AML-193 (cell line): ENCODE results near the gene ETNK2.

Source experiments
- DNase-seq, 2 experiments: peaks; one replicate each; lab custom pipeline; 2025; lab: John Stamatoyannopoulos, UW

Gene ETNK2

DNA sequence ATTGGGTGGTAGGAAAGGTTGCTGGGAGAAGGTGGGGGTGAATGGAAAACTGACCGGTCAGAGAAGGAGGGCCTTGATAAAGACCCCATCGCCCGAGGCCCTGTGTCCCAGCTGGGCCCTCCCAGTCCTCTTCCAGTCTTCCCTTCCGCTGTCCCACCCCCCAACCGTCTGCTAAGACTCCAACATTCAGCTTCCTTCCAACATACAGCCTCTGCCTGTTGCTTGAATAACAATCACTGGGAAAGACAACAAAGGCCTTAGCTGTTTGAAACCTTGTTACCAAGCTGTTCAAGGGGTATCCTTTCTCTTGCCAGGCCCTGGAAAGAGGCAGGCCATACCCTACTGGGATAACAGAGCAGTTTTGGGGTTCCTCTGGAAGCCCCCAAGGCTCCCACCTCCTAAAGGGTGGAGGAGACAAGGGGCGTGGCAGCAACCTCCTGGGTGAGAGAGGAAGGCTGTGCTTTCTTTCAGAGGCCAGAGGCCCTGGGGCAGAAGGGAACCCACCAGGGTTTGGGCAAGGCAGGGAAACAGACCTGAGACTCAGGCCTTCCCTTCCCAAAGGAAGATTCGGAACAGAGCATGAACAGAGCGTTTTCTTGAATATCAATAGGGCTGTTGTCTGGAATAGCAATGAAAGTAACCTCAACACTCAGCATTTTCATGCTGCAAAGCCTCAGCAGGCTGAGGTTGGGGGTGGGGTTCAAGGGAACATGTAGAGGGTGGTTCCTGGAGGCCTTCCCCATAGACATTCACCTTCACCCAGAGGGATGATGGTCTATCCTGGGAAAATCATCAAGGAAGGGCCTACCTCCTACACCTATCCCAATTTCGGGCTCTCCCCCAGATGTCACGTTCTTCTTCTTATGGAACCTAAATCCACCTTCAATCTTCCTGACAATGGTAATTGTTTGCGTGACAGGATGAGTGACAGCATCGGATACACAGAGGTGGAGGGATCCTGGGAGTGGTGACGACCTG, 4.1 kb downstream of the ETNK2 start:
- DNase-seq: no peak

DNA sequence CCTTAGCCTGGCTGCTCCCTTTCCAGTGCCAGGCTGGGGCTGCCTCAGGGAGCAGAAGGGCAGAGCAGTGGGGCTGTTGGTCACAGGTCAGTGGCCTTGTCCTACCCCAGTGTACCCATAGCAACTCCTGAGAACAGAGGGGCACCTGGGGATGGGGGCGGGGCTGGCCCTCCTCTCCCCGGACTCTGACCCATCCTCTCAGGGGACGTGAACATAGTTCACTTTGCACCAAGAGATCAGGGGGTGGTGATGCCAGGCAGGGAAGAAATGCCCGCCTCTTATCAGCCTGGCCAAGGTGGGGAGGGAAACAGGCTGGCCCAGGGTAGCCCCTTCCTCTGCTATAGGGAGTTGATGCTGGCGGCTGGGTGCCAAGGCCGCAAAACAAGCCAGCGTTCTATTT, 4.9 kb downstream of the ETNK2 start:
- DNase-seq: no peak

DNA sequence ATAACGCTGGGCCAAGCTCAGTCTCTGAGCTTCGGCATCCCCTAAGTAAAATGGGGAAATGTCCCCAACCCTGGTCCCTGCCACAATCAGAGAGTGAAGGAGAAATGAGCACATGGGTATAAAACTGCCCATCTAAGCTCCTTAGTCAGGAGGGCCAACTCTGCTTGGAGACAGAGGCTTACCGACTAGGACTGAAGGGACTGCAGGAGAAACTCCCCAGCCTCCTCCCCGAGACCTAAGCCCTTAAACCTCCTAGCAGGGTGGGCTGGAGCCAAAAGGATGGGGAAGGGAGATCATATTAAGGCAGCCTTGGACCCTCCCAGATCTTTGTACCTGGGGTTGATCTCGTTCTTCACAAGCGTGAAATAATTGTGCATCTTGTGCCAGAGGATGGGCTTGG, 5.5 kb downstream of the ETNK2 start:
- DNase-seq: no peak

DNA sequence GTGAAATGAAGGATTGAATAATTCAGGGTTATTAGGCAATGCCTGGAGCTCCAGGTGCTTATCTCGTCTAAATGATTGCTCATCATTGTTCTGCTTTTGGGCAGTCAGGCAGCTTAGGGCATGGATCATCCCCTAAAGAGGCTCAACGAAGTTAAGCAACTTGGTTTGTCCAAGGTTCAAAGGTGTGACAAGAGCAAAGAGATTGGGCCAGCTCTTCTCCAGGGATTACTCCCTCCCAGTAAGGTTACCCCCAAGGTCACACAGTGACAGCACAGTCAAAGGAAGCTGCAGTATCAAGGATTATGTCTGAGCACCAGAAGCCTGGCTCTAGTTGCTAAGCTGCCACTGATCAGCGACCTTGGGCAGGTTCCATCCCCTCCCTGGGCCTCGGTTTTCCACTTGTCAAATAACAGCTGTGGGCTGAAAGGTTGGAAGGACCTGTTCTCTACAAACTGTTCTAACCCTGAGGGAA, 6.8 kb downstream of the ETNK2 start:
- DNase-seq: no peak

DNA sequence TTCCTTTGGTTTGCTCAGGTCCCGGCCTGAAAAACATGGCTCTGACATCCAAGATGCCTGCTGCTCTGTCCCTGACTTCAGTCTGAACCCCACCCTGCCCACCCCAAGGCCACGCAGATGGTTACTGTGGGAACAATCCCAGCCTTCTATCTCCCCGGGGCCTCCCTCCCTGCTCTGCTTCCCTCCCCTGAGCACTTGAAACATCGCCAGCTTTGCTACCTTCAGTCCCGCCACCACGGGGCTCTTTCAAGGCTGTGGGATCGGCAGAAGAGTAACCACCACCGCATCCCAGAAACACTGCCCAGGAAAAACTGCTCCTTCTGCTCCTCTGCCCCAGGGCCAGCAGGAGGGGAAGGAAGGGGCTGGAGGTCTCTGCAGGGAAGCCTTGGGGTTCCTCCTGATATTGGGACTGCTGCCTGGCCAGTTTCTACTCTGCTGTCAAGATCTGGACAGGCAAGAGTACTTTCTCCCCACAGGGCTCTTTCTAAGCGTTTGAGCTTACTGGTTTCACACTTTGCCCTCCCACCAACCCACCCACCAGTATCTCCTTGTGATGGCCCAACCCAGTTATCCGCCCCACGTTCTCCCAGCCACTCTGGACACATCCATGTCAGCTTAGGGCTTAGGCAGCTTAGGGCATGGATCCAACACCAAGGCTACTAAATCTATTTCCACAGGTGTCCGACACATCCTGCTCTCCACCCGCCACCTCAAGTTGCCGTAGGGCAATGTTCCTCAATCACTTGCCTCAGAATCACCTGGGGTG, 8.4 kb downstream of the ETNK2 start:
- DNase-seq: no peak

DNA sequence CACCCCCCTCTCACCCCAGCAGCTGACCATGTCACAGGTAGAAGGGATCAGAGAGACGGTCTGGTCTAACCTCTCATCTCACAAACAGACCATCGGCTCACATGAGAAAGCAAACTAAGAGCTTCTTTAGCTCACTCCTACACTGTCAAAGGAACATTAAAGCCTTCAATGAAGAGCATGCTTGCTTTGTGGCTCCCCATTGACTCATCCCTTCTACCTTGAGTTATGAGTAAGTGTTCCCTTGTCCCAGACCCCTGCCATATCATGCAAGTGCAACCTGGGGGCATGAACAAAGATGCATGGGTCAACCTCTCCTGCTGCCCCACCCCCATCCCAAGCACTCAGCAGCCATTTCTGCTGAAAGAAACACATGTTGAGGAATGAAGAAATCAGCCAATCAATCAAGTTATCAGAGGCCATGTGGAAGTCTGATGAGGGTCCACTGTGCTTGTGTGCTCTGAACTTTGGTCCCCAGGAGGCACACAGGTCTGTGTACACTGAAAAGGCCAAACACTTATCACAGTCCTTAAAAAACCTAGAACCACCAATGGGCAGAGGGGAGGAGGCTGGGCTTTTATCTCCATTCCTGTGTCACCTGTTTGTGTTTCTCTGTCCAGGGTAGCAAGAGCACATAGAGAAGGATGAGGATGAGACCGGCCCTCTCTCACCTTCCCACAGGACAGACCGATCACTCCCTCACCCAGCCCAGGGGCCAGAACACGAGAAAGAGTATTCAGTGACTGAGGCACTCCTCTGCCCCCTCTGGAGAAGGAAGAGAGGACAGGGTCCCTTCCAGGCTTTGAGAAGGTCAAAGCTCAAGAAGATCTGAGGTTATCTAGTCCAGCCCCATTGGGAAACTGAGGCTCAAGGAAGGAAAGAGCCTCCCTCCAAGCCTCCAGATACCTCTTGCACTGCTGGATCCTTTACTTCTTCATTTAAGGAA, 9.5 kb downstream of the ETNK2 start:
- DNase-seq: no peak

DNA sequence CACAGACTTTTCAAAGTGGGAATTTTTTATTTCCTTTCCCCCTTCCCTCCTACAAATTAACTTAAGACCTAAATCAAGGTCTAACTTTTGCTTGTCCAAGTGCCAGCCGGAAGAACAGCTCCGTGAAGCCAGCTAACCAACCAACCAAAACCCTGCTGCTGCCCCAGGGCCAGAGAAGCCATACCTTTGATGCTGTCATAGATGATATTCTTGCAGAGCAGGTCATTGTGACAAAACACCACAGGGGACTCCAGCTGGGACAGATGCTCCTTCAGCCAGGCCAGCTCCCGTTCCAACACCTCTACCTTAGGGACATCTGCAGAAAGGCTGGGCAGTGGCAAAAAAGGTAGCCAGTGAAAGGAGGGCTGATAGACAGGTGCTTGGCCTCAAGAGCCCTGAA, 10.7 kb downstream of the ETNK2 start:
- DNase-seq: no peak

DNA sequence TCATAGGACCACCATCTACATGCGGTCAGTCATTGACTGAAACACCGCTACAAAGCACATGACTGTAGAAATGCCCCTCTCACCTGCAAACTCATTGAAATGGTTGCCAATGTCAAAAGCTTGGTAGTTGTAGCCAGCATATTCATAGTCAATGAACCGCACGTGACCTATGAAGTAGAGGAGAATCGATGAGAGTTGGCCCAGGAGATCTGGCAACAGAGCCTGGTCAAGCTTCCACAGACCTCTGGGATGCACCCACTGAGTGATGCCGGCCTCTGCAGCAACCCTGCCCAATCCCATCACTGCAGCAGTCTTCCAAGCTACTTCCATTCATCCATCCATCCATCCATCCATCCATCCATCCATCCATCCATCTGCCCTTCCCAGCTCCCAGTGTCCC, 11.9 kb downstream of the ETNK2 start:
- DNase-seq: no peak

DNA sequence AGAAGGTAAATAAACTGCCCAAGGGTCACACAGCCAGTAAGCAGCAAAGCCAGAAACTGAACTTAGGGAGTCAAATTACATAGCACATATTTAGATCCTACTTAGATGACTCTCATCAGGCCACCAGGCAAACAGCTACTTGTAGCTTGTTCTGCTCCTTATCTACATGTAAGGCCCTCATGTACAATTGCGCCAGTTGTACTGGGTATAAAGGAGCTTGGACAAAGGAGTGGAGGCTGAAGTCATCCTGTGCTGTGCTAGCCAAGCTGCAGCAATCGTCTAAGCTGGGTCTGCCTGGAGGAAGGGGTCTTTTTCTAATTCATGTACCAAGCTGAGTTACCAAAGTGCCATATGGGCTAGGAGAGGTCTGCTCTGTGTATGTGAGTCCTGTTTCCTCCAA, 12.8 kb downstream of the ETNK2 start:
- DNase-seq: no peak

DNA sequence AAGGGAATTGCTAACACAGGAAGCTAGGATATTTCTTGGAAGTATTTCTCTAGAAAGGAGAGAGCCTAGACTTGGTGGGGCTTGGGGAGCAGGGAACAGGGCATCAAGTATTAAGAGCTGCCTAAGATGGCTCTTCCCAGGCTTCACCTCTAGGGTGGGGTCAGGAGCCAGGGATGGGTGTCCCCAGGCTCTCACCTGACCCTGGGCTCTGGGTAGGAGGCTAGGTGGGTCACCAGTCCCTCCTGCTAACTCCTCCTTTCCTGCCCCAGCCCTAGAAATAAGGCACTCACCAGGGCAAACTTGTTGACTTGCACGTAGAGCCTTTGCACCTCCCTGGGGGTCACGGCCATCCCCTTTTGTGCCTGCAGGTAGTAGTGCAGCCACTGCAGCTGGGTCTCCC, 15.0 kb downstream of the ETNK2 start:
- no peak for DNase-seq

DNA sequence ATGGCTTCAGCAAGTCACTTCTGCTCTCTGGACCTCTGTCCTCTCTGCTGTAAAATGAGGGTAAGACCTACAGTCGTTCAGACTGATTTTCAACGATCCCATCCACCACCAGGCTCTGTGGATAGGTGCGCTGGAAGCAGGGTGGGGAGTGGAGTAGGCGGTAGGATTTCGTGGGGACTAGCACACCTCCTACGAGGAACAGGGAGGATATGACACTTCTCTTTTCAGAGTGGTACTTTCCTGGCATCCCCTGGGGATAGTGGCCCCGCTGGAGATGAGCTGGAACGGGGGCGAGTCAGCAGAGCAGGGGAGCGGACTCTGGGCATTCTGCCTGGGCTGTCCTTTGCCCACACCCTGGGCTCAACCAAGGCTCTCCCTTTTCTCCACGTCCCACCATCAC, 17.7 kb downstream of the ETNK2 start:
- DNase-seq: no peak

DNA sequence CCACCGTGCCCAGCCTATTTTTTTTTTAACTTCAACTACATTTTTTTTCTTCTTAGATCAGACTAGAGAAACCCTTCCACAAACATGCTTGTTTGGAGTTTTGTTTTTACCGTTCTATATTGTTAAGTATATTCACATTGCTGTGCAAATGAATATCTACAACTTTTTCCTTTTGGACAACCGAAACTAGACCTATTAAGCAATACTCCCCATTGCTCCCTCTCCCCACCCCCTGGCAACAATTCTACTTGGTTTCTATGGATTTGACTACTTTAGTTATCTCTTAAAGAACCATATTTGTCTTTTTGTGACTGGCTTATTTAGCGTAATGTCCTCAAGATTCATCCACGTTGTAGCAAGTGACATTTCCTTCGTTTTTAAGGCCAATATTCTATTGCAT, 19.1 kb downstream of the ETNK2 start:
- DNase-seq: no peak

DNA sequence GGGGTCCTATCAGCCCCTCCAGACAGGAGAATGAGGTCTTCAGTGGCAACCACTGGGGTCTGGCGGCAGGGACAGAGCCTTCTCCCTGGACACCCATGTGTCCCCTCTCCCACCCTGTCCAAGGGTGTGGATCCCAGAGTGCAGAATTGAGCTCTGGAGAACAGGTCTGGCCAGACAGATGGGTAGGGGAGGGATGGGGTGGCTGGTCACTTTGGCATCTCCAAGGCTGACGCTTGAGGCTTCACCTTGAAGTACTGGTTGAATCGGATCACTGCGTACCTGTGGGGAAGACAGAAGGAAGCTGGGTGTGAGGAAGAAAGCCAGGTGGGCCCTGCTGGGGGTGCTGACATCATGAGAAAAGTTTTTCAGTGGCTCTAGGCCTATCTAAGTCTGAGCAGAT, 19.9 kb downstream of the ETNK2 start:
- no peak for DNase-seq

DNA sequence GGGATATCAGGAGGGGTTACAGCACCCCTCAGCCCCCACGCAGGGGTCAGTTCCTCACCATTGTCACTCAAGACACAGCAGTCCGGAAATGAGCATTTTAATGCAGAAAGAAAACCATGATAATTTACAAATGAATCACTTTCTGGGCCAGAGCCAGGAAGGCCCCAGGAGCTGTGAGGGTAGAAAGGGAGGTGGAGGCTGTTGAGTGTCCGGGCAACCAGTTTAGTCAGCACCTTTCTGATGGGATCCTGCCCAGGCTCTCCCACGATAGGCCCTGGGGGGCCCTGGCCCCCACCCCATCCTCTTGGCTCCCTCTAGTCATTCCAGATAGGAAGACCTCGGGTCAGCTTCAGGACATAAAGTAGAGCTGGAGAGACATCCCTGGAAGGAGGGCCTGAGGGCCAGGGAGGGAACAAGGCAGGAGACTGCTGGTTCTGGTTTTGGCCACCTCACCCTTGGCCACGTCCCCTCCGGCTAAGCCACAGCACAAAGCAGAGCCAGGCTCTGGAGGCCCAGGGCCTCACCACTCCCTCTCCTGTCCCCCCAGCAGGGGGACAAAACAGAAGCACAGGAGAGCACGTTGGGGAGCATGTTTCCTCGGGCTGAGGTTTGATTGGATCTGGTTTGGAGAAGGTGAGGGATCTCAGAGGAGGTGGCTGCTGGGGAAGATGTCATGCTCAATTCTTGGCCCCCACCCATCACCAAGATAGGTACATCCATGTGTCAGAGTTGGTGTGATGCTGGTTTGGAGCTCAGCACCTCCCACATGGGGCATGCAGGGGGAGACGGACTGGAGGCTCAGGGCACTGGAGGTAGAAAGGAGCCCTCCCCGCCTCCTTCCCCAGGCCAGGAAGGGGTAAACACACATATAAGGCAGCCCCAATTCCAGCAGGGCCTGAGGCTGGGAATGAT, 20.6 kb downstream of the ETNK2 start:
- DNase-seq: no peak

DNA sequence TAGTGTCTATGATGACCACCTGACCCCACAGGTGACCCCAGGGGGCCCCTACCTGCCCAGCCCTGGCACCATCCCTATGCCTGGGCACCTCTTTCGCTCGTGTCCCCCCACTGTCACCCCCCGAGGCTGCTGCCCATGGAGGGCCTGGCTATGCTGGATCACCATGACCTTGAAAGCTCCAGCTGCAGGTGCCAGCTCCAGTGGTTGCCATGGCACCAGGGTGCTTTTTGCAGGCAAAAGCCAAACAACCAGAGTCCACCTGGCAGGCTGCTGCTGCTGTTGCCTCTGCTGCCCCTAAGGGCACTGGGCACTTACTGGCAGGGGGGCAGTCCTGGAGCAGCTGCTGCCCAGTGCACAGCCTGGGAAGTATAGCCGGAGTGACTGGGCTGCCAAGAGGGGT, 21.7 kb downstream of the ETNK2 start:
- no peak for DNase-seq

DNA sequence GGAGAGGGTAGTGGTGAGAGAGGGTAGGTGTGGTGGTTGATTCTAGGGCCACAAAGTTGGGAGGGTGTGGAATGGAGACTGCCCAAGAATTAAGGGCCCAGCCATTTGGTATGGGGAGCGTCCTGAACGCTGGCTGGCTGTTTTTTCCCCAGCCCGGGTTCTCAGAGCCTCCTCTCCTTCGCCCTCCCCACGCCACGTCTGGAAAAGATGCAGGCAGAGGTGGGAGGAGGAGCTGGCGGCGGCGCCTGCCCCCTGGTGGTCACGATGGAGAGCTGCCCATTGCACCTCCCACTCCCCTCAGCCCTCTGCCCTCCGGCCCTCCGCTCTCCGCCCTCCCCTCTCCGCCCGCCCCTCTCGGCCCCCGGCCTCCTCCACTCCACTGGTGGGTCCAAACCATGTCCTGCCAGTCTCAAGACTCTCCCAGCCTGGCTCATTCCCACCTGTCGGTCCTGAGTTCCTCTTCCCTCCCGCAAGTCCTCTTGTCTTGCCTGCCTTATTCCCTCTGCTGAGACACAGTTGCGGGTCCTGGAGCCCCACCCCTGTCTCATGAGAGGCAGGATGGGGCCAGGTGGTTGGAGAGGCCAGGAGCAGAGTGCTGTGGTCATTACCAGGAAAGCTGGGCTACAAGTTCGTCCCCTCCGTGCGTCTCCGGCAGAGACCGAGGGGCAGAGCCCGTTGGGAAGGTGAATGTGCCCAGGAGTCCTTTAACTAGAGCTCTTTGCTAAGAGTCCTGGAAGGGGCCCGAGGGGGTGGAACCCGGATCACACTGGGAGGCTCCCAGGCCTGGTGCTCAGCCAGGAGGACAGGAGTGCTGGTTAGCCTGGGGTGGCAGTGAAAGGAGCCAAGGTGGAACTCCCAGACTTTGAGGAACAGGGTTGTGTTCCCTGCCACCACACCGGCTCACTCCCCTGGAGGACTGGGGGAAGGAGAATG, 22.6 kb downstream of the ETNK2 start:
- DNase-seq: peak; percentile 5 to 47

DNA sequence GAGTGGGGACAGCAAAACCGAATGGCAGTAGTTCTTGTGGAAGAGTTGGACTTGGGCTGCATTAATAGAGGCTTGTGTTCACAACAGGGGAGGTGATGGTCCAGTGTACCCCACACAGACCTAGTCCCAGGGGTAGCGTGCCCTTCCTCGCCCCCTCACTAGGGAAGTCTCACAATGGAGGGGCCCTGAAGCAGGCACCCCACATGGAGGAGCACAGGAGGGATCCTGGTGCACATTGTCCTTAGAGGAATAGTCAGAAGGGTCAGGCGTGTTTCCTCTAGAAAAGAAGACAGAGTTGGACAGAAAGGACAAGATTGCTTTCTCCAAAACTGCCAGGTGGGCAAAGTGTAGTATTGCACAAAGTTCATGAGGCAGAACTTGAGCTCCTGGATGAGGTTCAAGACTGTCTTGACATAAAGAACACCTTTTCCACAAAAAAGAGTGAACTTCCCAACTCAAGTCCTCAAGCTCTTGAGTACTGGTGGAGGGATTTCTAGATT, 23.3 kb downstream of the ETNK2 start:
- DNase-seq: no peak

DNA sequence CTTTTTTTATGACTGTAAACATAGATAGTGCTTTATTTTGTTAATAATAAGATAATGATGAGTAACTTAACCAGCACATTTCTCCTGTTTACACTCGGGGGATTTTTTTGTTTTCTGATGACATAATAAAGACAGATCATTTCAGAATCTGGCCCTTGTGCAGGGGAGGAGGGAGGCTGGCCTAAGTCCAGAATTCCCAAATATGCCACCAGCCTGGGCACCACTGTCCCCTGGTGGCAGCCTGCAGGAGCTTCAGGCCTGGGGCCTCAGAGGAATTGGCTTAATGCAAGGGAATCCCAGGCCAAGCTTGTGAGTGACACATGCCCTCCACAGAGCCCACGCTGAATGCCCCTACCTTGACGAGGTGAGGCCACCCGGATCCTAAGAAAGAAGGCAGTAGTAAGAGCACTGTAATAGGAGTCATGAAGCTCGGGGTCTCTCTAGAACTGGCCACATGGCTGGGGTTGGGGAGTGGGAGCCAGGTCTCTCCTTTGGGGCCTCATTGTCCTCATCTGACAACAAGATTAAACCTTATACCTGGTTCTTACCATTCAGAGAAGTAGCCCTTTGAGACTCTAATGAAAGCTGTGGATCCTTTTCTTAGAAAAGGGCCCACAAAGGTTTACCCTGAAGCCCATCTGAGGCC, 24.1 kb downstream of the ETNK2 start:
- DNase-seq: peak; percentile 31

DNA sequence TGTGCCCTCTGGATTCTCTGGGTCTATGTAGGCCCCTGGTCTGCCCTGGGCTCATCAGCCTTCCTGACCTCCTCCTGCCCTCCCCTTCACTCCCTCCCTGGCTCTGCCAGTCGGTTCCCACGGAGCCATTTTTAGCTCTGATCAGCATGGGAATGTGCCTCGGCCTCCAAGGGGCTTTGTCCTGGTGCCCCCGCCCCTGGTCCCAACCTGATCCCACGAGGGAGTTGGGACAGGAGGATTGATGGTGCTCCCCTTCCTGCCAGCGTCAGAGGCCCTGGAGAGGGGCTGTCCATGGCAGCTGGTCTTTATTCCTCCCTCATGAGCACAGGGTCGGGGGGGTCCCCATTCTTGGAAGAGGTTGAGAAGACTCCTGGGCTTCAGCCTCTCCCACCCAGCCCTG, 24.9 kb downstream of the ETNK2 start:
- no peak for DNase-seq
